Pons (tissue), 1 donor: Measurements from ENCODE around the gene CPNE7.
"Not testable (repeated sequence)": the region's sequence is repeated elsewhere in the genome, so short reads cannot be mapped to it uniquely, and the experiment has no call there.

ENCODE experiments used
- DNase-seq: peaks from one replicate; pipeline ENCODE4 v3.0.0-alpha.2; 2016; ENCODE audit warnings: low spot score

The CPNE7 gene

DNA sequence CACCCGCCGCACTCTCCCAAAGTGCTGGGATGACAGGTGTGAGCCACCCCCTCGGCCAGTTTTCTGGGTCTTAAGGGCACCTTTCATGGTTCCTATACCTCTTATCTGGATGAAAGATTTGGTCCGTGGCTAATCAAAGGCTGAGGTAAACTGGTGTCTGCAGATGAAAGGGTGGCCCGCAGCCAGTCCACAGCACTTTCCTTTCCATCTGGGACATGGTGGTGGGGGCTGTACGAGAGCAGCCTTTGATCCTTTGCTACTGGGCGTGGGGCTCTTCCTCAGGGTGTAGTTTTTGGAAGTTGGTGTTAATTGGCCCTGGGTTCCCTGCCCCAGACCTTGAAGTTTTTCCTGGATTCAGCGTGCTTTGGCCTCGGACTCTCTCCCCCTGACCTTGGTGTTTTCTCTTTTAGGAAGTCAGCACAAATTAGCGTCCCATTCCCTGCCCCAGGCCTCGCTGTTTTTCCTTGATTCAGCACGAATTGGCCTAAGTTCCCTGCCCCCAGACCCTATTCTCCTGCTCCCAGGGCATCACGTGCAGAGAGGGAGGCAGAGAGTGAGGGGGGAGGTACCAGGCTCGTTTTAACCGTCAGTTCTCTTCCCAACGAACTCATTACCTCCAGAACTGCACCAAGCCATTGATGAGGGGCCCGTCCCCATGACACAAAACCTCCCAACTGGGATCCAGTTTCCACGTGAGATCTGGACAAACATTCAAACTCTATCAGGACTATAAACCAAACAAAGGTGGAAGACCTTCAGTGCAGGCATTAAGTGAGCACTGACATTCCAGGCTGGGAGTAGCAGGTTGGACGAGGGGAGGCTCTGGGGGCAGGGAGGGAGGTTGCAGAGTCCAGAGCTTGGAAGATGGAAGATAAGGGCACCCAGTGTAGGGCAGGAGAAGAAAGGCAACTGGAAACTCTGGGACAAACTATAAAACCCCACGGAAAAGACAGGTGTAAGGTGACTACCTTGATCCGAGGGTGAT, 49.5 kb downstream of the CPNE7 start:
- DNase-seq, result no peak

DNA sequence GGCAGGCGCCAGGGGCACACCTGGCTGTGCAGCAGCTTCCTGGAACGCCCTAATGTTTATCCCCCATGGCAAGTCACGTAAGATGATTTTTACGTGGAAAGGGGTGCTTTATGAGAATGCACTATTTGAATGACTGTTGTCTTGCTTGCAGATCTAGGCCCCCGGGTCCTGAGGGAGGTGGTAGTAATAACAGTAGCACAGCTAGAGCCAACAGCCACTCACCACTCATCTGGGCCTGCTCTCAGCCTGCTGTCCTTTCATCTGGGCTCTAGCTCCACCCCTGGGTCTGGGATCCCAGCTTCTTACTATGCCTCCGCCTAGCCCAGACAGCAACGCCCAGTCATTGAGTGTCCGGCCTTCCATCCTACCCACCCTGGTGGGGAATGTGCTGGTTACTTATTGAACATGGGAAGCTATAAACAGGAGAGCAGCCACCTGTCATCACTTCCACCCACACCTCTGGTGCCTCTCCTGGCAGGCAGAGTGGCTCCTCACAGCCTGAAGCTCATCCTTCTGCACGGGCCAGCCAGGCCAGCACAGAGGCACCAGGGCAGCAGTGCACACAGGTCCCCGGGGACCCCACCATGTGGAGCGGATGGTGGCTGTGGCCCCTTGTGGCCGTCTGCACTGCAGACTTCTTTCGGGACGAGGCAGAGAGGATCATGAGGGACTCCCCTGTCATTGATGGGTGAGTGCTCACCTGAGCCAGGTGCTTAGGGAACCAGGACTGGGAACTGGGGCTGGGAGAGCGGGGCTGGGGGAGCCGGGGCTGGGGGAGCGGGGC, 54.5 kb downstream of the CPNE7 start:
- DNase-seq, result no peak

DNA sequence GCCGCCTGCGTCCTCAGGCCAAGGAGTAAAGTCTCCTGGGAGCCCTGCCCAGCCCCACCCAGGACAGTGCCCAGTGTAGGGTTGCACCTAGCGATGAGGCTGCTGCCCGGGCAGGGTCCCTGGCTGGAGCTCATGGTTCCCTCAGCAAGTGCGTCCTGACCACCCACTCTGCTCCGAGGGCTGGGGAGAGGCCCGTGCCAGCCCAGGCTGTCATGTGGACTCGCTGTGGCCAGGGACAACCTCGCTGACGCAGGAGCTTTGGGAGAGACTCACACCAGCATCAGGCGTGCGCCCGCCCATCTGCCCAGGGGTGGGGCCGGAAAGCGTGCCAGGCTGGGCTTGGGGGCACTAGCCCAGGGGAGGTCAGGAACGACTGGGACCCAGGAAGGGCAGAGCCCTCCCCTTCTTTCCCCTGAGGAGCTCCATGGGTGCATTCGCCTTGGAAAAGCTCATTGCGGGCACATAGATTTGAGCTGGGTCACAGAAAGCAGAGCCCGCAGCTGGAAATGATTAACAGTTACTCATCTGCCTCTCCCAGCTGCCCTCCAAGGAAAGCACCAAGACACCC, 57.6 kb downstream of the CPNE7 start:
- no peak for DNase-seq

DNA sequence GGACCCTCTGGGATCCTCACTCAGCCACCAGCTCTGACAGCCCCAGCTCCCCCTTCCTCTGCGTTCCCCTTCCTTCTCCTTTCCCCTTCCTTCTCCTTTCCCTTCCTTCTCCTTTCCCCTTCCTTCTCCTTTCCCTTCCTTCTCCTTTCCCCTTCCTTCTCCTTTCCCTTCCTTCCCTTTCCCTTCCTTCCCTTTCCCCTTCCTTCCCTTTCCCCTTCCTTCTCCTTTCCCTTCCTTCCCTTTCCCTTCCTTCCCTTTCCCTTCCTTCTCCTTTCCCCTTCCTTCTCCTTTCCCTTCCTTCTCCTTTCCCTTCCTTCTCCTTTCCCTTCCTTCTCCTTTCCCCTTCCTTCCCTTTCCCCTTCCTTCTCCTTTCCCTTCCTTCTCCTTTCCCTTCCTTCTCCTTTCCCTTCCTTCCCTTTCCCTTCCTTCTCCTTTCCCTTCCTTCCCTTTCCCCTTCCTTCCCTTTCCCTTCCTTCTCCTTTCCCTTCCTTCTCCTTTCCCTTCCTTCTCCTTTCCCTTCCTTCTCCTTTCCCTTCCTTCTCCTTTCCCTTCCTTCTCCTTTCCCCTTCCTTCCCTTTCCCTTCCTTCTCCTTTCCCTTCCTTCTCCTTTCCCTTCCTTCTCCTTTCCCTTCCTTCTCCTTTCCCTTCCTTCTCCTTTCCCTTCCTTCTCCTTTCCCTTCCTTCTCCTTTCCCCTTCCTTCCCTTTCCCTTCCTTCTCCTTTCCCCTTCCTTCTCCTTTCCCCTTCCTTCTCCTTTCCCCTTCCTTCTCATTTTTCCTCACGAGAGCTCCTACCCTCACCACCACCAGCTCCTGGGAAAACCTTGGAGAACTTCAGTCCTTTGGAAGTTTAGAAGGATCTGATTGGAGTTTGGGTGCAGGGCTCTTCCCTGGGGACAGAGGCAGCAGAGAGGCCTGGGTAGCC, 59.2 kb downstream of the CPNE7 start:
- not testable (repeated sequence) for DNase-seq

DNA sequence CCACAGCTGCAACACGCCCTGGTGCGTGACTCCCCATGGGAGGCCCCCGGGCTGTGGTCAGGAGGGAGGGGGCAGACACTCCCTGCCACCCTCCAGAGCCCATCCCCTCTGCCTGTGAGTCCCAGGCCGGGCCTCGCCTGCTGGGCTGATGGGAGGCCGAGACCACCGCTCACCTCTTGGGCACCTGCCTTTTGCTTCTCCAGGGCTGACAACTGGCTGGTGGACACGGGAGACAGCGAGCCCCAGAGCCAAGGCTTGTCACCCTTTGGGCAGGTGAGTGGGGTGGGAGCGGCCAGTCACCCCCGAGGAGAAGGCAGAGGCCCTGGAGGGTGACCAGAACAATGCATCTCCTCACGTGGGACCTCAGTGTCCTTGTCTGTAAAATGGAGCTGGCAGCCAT, 61.1 kb downstream of the CPNE7 start:
- DNase-seq, result no peak

DNA sequence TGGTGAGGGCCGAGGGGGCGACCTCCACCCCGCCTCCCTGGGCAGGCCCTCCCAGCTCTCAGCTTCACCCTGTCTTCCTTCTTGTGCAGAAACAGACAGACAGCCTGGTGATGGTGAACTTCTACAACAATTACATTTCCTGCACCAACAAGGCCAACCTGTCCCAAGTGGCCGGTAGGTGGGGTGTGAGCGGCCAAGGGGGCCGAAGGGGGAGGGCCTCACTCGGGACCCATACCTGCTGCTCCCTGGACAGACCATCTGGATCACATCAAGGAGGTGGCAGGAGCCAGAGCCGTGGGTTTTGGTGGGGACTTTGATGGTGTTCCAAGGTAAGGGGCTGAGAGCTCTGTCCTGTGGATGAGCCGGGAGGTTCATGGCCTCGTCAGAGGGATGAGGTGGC, 61.8 kb downstream of the CPNE7 start:
- DNase-seq, result no peak

DNA sequence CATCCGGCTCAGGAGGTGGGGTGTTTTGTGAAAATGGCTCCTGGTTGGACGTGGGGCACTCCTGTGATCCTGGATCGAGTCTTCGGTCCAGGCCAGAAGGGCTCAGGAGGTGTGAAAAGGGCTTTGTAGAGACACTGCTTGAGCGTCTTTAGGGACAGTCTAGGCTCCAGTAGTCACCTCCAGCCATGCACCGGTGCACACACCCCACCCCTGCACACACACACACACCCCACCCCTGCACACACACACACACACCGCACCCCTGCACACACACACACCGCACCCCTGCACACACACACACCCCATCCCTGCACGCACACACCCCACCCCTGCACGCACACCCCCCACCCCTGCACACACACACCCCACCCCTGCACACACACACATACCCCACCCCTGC, 62.9 kb downstream of the CPNE7 start:
- no peak for DNase-seq

DNA sequence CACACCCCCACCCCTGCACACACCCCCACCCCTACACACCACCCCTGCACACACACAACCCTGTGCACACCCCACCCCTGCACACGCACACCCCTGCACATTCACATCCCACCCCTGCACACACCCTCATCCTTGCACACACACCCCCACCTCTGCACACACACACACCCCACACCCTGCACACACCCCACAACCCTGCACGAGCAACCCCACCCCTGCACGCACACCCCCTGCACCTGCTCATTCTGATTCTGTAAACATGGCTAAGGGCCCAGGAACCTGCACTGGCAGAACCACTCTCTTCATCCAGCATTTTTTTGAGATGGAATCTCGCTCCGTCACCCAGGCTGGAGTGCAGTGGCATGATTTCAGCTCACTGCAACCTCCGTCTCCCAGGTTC, 63.8 kb downstream of the CPNE7 start:
- no peak for DNase-seq

DNA sequence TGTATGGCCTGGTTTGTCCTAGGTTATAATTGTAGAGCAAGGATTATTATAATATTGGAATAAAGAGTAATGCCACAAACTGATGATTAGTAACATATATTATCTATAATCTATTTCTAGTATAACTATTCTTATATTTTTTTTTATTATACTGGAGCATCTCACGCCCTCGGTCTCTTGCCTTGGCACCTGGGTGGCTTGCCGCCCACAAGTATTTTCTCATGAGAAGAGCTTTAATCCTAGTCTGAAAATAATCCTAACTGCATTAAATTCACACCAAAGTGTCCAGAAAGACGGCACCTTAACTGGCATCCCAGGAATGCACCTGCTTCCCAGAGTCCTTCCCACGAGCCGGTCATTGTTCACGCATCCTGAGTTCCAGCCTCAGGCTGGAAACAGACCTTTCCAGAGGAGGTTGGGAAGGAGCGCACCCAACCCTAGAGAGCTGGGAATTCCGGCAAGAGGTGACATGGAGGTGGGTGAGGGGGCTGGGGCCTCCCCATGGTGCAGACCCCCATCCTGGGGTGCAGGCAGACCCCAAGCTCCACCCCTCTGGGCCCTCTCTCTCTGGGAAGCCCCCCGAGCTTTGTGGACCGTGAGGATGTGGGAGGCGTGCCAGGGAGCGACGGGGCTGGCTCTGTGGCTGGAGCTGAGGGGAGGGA, 66.0 kb downstream of the CPNE7 start:
- no peak for DNase-seq

DNA sequence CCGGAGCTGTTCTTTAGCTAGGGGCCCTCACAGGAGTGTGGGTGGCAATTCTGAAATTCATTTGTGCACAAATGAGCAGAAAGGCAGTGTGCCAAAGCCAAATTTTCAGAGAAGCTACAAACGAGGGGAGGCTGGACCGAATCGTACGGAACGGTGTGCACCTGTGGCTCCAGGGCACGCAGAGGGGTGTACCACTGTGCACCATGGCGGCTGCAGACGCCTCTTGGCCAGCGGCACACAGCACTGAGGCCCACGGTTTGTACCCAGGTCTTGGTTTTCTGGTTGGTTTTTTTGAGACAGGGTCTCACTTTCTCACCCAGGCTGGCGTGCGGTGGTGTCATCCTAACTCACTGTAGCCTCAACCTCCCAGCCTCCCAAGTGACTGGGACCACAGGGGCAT, 67.0 kb downstream of the CPNE7 start:
- DNase-seq, result no peak

DNA sequence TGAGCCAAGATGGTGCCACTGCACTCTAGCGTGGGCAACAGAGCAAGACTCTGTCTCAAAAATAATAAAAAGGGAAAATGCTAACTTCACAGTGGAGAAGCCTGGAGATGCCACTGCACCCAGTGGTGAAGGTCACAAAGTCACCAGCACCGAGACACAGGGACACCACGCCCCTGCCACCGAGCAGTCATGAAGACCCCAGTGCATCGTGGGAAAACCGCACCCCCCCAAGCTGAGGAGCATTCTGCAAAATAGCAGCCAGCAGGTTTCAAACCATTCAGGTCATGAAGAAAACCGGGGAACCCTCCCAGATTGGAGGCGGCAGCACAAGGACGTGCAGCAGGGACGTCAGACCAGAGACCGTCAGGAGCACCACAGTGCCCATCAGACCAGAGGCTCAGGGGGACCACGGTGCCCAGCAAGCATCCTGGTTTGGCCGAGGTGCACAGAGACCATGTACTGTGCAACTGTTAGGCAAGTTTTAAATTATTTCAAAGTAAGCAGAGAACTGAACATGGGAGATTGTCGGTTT, 68.3 kb downstream of the CPNE7 start:
- no peak for DNase-seq

DNA sequence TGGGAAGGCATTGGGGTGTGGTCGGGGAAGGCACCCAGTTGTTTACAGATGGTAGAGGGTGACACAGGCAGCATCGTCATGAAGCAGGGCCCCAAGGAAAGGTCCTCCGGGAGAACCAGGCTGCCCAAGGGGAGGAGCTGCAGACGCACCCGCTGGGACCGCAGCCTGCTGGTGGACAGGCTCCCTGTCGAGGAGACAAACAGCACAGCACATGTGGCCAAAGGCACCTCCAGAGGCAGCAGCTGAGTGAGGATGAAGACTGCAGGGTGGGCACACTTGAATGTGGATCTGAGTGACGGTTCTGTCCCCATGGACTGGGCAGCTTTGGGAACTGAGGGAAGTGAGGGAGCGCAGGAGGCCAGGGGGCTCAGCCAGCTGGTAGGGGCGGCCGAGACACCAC, 69.6 kb downstream of the CPNE7 start:
- DNase-seq, result no peak

DNA sequence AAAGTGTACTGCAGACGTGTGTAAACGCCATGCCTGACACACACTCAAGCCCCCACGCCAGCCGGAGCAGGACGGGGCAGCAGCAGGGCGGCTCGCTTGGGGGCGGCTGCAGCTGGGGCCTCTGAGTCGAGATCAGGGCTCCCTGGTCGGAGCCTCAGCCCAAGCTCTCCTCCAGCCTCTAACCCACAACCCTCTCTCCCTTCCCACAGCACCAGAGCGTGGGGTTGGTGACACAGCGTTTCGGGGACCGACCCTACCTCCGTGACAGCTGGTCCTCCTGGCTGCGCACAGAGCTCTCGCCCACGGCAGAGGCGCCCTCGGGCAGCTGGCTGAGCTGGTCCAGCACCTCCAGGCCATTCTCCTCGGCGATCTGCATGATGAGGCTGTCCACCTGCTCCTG, 70.7 kb downstream of the CPNE7 start:
- no peak for DNase-seq
